H1 (cell line): ENCODE data around the gene ACER3.

ENCODE experiments used
- CEBPB ChIP-seq: IDR thresholded peaks from 2 replicates; pipeline ENCODE4 v1.6.1; 2012; ENCODE audit warnings: low read depth, low read length
- CREB1 ChIP-seq: IDR thresholded peaks from 2 replicates; pipeline ENCODE4 v1.6.1; 2012; ENCODE audit warnings: inconsistent platforms
- CTCF ChIP-seq, 3 experiments: IDR thresholded peaks; 1 replicate in 2 of 3; 2 replicates in 1 of 3; pipeline versions ENCODE4 v1.5.1 to v1.6.1; 2011; ENCODE audit warnings: low read length in 3 of 3, mild to moderate bottlenecking in 3 of 3, inconsistent platforms in 2 of 3, low read depth in 1 of 3, moderate library complexity in 1 of 3; ENCODE audit not compliant: insufficient read depth in 1 of 3; ENCODE audit errors: control extremely low read depth in 1 of 3
- EGR1 ChIP-seq: IDR thresholded peaks from 2 replicates; pipeline ENCODE4 v1.6.1; 2011; ENCODE audit warnings: low read depth, low read length, borderline replicate concordance
- EP300 ChIP-seq, 2 experiments: IDR thresholded peaks; 1 replicate in 1 of 2; 2 replicates in 1 of 2; pipeline ENCODE4 v1.6.1; 2011 to 2012; ENCODE audit warnings: low read depth in 2 of 2, low read length in 2 of 2, mild to moderate bottlenecking in 2 of 2, borderline replicate concordance in 1 of 2, inconsistent platforms in 1 of 2, moderate library complexity in 1 of 2
- EZH2 ChIP-seq: fragments of 200-600 bp; sonication (generic); IDR thresholded peaks from 2 replicates; pipeline ENCODE4 v1.7.1; 2012; ENCODE audit warnings: low read depth, mild to moderate bottlenecking, moderate library complexity, low read length, inconsistent platforms; ENCODE audit not compliant: severe bottlenecking
- JUN ChIP-seq: IDR thresholded peaks from 2 replicates; pipeline ENCODE4 v1.6.1; 2011; ENCODE audit warnings: low read depth, mild to moderate bottlenecking, improper control_type of control experiment, low read length
- KDM5A ChIP-seq: fragments of 200-600 bp; IDR thresholded peaks from 2 replicates; pipeline ENCODE4 v1.7.1; 2012; ENCODE audit warnings: mild to moderate bottlenecking, low read length, inconsistent platforms, mixed read lengths
- POLR2A ChIP-seq, 2 experiments: IDR thresholded peaks; 1 replicate in 1 of 2; 2 replicates in 1 of 2; pipeline ENCODE4 v1.6.1; 2011; ENCODE audit warnings: low read depth in 2 of 2, low read length in 2 of 2, mild to moderate bottlenecking in 2 of 2; ENCODE audit errors: control extremely low read depth in 1 of 2
- POLR2AphosphoS5 ChIP-seq: IDR thresholded peaks from 2 replicates; pipeline ENCODE4 v1.6.1; 2011; ENCODE audit warnings: low read depth, low read length
- SIN3A ChIP-seq, 2 experiments: IDR thresholded peaks in 1 of 2; conservative IDR thresholded peaks in 1 of 2; 2 replicates each; pipeline ENCODE4 v1.6.1; 2011 to 2012; ENCODE audit warnings: low read length in 2 of 2, improper control_type of control experiment in 1 of 2, low read depth in 1 of 2, mild to moderate bottlenecking in 1 of 2
- YY1 ChIP-seq: IDR thresholded peaks from 2 replicates; pipeline ENCODE4 v1.6.1; 2011; ENCODE audit warnings: low read depth, mild to moderate bottlenecking, low read length

- TF ChIP-seq CREB1: no peak
- no peak for TF ChIP-seq POLR2AphosphoS5
- no peak for TF ChIP-seq CTCF (IDR thresholded peaks at IDR 0.05; ENCODE audit: control extremely low read depth in 1 of 3, insufficient read depth in 1 of 3, low read depth in 1 of 3, low read length in 3 of 3)
- no peak for TF ChIP-seq SIN3A (conservative IDR thresholded peaks at IDR 0.05 in 1 of 2, IDR thresholded peaks at IDR 0.05 in 1 of 2; ENCODE audit: low read depth in 1 of 2, low read length in 2 of 2)
- no peak for TF ChIP-seq POLR2A (IDR thresholded peaks at IDR 0.05; ENCODE audit: control extremely low read depth in 1 of 2, low read depth in 2 of 2, low read length in 2 of 2)
- TF ChIP-seq KDM5A: no peak
- TF ChIP-seq CEBPB: no peak
- no peak for TF ChIP-seq EGR1
- no peak for TF ChIP-seq JUN
- TF ChIP-seq EP300 (IDR thresholded peaks at IDR 0.05; ENCODE audit: borderline replicate concordance in 1 of 2, low read depth in 2 of 2, low read length in 2 of 2): no peak
- TF ChIP-seq EZH2: no peak
- TF ChIP-seq YY1: no peak
These were observed 184.2 kb downstream of the ACER3 start for GRCh38 chr11:77044886-77045285.
